Measurements from ENCODE around the gene APMAP.

DNA sequence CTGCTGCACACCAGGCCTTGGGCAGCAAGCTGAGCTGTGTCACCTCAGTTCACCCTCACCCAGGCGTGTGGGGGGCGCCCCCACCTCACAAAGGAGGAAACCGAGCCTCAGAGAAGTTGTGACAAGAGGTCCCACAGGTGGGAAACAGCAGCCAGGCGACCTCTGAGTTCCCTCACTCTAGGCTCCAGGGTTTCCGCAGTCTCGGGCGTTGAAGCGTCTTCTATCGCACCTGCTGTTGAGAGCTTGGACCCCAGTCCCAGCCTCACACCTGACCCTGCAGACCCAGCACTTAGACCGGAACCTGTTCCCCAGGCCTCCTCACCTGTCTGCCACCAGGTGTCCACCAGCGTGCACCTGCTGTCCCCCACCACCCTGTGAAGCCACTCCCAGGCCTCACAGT is 22.3 kb upstream of the APMAP start:
- TF ChIP-seq TCF12 (IDR thresholded peaks at IDR 0.05; ENCODE audit: low read depth), result no peak
- no peak for TF ChIP-seq TAF1 (IDR thresholded peaks at IDR 0.05; ENCODE audit: low read depth)
- no peak for TF ChIP-seq REST (IDR thresholded peaks at IDR 0.05; ENCODE audit: low read depth)
- TF ChIP-seq EP300 (IDR thresholded peaks at IDR 0.05; ENCODE audit: borderline replicate concordance), result no peak
- TF ChIP-seq YY1 (IDR thresholded peaks at IDR 0.05; ENCODE audit: low read depth), result no peak
- TF ChIP-seq NFIC (IDR thresholded peaks at IDR 0.05), result no peak
- TF ChIP-seq MAX (IDR thresholded peaks at IDR 0.05), result no peak
- no peak for TF ChIP-seq ZBTB7A (IDR thresholded peaks at IDR 0.05; ENCODE audit: low read depth)
- TF ChIP-seq, protein P1, sequence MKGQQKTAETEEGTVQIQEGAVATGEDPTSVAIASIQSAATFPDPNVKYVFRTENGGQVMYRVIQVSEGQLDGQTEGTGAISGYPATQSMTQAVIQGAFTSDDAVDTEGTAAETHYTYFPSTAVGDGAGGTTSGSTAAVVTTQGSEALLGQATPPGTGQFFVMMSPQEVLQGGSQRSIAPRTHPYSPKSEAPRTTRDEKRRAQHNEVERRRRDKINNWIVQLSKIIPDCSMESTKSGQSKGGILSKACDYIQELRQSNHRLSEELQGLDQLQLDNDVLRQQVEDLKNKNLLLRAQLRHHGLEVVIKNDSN (IDR thresholded peaks at IDR 0.05), result no peak
- no peak for TF ChIP-seq FOXM1 (IDR thresholded peaks at IDR 0.05; ENCODE audit: borderline replicate concordance, low read depth)

All from Ishikawa (cell line).